Gastrocnemius medialis (tissue), 4 donors: ENCODE measurements around the gene SPECC1L. TPM values are rescaled to one million over a fixed set of nuclear protein-coding genes. Genes with fewer than 3 reads are reported as not detected.
A peak's percentile ranks its signal among the peaks of the same experiment; 100 is the strongest.

Experiments used
- ATAC-seq, 2 donors: fragments of 150-250 bp; one replicate each; pipeline ENCODE4 v1.9.1; 2016
- DNase-seq, 2 donors: peaks; one replicate each; pipeline ENCODE4 v3.0.0-alpha.2; 2019
- H3K27ac ChIP-seq, 4 donors: fragments of 200-600 bp; sonication (generic); 1 replicate in 1 of 4; 2 replicates in 3 of 4; pipeline ENCODE4 v1.5.1; 2016 to 2018; ENCODE audit warnings: mild to moderate bottlenecking in 2 of 4, moderate library complexity in 1 of 4
- H3K27me3 ChIP-seq, 3 donors: fragments of 200-600 bp; sonication (generic) in 2 of 3; 1 replicate in 1 of 3; 2 replicates in 2 of 3; pipeline versions ENCODE4 v1.5.1 to v1.6.0; 2016 to 2019; ENCODE audit warnings: mild to moderate bottlenecking in 1 of 3, moderate library complexity in 1 of 3
- H3K36me3 ChIP-seq, 2 donors: fragments of 200-600 bp; sonication (generic) in 1 of 2; one replicate each; pipeline ENCODE4 v1.5.1; 2017 to 2018
- H3K4me1 ChIP-seq, 2 donors: fragments of 200-600 bp; sonication (generic) in 1 of 2; one replicate each; pipeline ENCODE4 v1.5.1; 2016 to 2017; ENCODE audit warnings: mild to moderate bottlenecking in 2 of 2
- H3K4me3 ChIP-seq, 4 donors: fragments of 200-600 bp; sonication (generic) in 3 of 4; 1 replicate in 1 of 4; 2 replicates in 3 of 4; pipeline ENCODE4 v1.5.1; 2016 to 2019; ENCODE audit warnings: mild to moderate bottlenecking in 2 of 4
- H3K9me3 ChIP-seq, 3 donors: fragments of 200-600 bp; sonication (generic) in 2 of 3; 1 replicate in 1 of 3; 2 replicates in 2 of 3; pipeline ENCODE4 v1.5.1; 2016 to 2019
- POLR2A ChIP-seq, 2 donors: fragments of 450-650 bp; IDR thresholded peaks; one replicate each; pipeline ENCODE4 v1.6.1; 2017; ENCODE audit warnings: antibody characterized with exemption in 2 of 2, mild to moderate bottlenecking in 2 of 2, moderate library complexity in 2 of 2
- in situ Hi-C, 4 donors: fragments of 200-750 bp; cut with MboI; loops; one replicate each; pipeline versions ENCODE4 v1.15.0 to v1.8.0; 2017; ENCODE audit warnings: low sequenced_read_pairs in 4 of 4
- intact Hi-C: fragments of 100-400 bp; cut with DNase I; formaldehyde crosslinking; loops from one replicate; pipeline ENCODE4 v1.15.1; 2023; ENCODE audit warnings: low total_unique reads
- total RNA-seq, 4 donors: library from RNA; depleted of rRNA; stranded (reverse); fragments of >200 nt; gene quantifications; one replicate each; pipeline versions ENCODE4 v1.1.0 to v1.2.3, GENCODE V29; 2016
- TF ChIP-seq, protein P1 (sequence below), 5 experiments: fragments of 450-650 bp in 3 of 5; fragments of 200-600 bp in 2 of 5; sonication (generic) in 2 of 5; IDR thresholded peaks in 4 of 5; conservative IDR thresholded peaks in 1 of 5; 1 replicate in 4 of 5; 2 replicates in 1 of 5; pipeline ENCODE4 v1.5.1; 2016 to 2019; ENCODE audit warnings: antibody characterized with exemption in 5 of 5, mild to moderate bottlenecking in 3 of 5, moderate library complexity in 3 of 5

Gene SPECC1L
- total RNA-seq, 4 donors from 2014 or later: 16.2 to 19.9 (median 18.7) TPM

DNA sequence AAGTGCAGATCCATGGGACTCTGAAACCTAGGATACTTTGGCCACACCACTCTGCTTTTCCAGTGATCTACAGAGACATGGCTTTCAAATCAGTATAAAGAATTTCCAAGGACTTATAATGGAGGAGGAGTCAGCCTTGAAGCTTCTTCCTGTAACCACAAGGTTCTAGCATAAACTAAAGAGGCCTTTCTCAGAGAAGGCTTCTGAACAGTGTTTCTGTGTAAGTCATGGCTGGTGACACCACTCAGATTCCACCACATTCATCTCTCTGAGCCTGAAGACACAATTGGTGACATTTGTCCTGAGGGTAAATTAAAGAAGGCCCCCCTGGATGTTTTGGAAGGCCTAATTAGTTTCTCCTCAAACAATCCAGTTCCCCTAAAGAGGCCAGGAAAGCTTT, 127.8 kb downstream of the SPECC1L start:
- no peaks in the 10 kb centered on the region for H3K9me3 ChIP-seq
- peak overlapping the region in 1 of 4 donors; percentile 54 for H3K27ac ChIP-seq
- no peaks in the 10 kb centered on the region for H3K27me3 ChIP-seq
- TF ChIP-seq, protein P1, sequence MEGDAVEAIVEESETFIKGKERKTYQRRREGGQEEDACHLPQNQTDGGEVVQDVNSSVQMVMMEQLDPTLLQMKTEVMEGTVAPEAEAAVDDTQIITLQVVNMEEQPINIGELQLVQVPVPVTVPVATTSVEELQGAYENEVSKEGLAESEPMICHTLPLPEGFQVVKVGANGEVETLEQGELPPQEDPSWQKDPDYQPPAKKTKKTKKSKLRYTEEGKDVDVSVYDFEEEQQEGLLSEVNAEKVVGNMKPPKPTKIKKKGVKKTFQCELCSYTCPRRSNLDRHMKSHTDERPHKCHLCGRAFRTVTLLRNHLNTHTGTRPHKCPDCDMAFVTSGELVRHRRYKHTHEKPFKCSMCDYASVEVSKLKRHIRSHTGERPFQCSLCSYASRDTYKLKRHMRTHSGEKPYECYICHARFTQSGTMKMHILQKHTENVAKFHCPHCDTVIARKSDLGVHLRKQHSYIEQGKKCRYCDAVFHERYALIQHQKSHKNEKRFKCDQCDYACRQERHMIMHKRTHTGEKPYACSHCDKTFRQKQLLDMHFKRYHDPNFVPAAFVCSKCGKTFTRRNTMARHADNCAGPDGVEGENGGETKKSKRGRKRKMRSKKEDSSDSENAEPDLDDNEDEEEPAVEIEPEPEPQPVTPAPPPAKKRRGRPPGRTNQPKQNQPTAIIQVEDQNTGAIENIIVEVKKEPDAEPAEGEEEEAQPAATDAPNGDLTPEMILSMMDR (IDR thresholded peaks at IDR 0.05 in 4 of 5, conservative IDR thresholded peaks at IDR 0.05 in 1 of 5): no peak
- no peak for TF ChIP-seq POLR2A (IDR thresholded peaks at IDR 0.05)
- intact Hi-C loops: no loop called here
- in situ Hi-C loops: no loop called here
- H3K4me1 ChIP-seq: peaks cover 29 to 64% of the 10 kb centered on the region in 2 donors
- no peak for DNase-seq
- H3K36me3 ChIP-seq: peaks cover 0 to 3% of the 10 kb centered on the region in 2 donors
- no peak for ATAC-seq
- H3K4me3 ChIP-seq: no peak overlapping the region

DNA sequence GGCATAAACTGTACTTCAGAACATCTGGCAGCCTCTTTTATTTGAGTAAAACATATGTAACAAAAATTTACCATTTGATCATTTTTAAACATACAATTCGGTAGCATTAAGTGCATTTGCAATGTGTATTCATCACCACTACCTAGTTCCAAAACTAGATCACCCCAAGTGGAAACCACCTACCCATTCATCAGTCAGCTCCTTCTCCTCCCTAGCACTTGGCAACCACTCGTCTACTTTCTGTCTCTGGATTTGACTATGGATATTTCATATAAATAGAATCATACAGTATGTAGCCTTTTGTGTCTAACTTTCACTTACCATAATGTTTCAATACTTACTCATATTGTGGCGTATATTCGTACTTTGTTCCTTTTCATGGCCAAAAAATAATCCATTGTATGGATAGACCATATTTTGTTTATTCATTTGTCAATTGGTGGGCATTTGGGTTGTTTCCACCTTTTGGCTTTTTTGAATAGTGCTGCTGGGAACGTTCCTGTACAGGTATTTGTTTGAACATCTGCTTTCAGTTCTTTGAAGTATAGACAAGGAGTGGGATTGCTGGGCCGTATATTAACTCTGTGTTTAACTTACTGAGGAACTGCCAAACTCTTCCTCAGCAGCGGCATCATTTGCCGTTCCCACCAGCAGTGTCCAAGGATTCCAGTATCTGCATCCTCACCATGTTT, 129.5 kb downstream of the SPECC1L start:
- DNase-seq (no peak), ATAC-seq (no peak)
- Histone ChIP-seq H3K27ac (peak overlapping the region in 3 of 4 donors; percentile 82 to 90 (median 89)), H3K4me3 (no peak overlapping the region), H3K4me1 (peaks cover 36 to 72% of the 10 kb centered on the region in 2 donors), H3K36me3 (peaks cover 0 to 3% of the 10 kb centered on the region in 2 donors), H3K9me3 (no peaks in the 10 kb centered on the region), H3K27me3 (no peaks in the 10 kb centered on the region)
- TF ChIP-seq, protein P1 (IDR thresholded peaks at IDR 0.05 in 4 of 5, conservative IDR thresholded peaks at IDR 0.05 in 1 of 5): no peak
- no peak for TF ChIP-seq POLR2A (IDR thresholded peaks at IDR 0.05)
- in situ Hi-C loops (no loop called here), intact Hi-C loops (no loop called here)

DNA sequence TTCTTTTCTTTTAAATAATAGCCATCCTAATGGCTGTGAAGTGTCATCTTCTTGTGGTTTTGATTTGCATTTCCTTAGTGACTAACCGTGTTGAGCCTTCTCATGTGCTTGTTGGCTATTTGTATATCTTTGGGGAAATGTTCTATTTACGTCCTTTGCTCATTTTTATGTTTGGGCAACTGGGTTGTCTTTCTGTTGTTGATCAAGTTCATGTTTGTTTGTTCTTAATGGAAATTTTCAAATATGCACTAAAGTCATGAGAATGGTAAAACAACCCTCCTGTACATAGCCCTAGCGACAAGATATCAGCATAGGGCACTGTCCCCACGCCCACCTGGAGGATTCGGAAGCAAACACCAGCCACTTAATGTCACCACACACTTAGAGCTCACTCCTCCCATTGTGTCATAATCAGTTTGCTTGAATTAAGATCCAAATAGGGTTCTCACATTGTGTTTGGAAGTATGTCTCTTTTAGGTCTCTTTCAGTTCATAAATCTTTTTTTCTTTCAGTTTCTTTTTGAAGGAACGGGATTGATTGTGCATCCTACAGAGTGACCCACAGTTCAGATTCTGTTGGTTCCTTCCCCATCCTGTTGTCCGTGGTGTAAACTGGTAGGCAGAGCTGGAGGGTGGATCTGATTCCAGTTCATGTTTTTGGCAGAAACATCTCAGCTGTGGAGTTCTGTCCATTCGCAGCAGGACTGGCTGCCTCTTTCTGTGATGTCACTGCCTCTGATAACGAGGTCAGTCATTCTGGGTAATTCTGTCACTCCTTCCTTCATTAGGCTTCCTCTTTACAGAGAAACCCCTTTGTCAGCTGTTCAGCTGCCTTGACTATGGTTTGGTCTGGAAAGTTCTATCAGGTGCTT, 130.3 kb downstream of the SPECC1L start:
- DNase-seq: no peak
- in situ Hi-C loops: no loop called here

DNA sequence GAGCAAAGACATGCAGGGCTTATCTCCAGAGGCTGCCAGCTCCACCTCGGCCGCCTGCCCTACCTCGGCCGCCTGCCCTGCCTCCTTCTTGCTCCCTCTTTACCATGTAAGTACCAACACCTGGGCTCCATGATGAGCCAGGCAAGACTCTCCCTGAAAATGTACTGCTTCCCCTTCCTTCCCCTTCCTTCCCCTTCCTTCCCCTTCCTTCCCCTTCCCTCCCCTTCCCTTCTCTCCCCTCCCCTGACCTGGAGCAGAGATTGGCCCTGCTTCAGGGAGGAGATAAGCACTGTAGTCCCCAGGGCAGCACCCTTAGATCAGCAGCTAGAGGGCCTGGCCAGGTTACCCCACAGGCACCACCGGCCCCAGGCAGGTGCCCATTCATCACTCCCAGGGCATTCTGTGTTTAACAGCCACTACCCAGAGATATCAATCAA, 131.3 kb downstream of the SPECC1L start:
- no peak overlapping the region for H3K4me3 ChIP-seq
- DNase-seq (peak in 1 of 2 donors; percentile 18), ATAC-seq (peak; percentile 5 to 14)
- no peaks in the 10 kb centered on the region for H3K9me3 ChIP-seq
- no peaks in the 10 kb centered on the region for H3K27me3 ChIP-seq
- no peak for TF ChIP-seq POLR2A (IDR thresholded peaks at IDR 0.05)
- TF ChIP-seq, protein P1 (IDR thresholded peaks at IDR 0.05 in 4 of 5, conservative IDR thresholded peaks at IDR 0.05 in 1 of 5): no peak
- intact Hi-C loops (no loop called here), in situ Hi-C loops (no loop called here)
- no peaks in the 10 kb centered on the region for H3K36me3 ChIP-seq
- peaks cover 36 to 67% of the 10 kb centered on the region in 2 donors for H3K4me1 ChIP-seq
- peak overlapping the region; percentile 82 to 90 (median 88) for H3K27ac ChIP-seq

More for the DNA sequence above, 130.3 kb downstream of the SPECC1L start:
- H3K4me1 ChIP-seq: peaks cover 36 to 75% of the 10 kb centered on the region in 2 donors
- peak in 1 of 2 donors; percentile 25 for ATAC-seq
- no peak overlapping the region for H3K4me3 ChIP-seq
- H3K9me3 ChIP-seq: no peaks in the 10 kb centered on the region
- no peak for TF ChIP-seq POLR2A (IDR thresholded peaks at IDR 0.05)
- TF ChIP-seq, protein P1 (IDR thresholded peaks at IDR 0.05 in 4 of 5, conservative IDR thresholded peaks at IDR 0.05 in 1 of 5): no peak
- peaks cover 0 to 3% of the 10 kb centered on the region in 2 donors for H3K36me3 ChIP-seq
- H3K27ac ChIP-seq: peak overlapping the region; percentile 82 to 90 (median 88)
- H3K27me3 ChIP-seq: no peaks in the 10 kb centered on the region
- intact Hi-C loops: no loop called here
